ENCODE measurements around the gene BRD4.

BRD4 gene

DNA sequence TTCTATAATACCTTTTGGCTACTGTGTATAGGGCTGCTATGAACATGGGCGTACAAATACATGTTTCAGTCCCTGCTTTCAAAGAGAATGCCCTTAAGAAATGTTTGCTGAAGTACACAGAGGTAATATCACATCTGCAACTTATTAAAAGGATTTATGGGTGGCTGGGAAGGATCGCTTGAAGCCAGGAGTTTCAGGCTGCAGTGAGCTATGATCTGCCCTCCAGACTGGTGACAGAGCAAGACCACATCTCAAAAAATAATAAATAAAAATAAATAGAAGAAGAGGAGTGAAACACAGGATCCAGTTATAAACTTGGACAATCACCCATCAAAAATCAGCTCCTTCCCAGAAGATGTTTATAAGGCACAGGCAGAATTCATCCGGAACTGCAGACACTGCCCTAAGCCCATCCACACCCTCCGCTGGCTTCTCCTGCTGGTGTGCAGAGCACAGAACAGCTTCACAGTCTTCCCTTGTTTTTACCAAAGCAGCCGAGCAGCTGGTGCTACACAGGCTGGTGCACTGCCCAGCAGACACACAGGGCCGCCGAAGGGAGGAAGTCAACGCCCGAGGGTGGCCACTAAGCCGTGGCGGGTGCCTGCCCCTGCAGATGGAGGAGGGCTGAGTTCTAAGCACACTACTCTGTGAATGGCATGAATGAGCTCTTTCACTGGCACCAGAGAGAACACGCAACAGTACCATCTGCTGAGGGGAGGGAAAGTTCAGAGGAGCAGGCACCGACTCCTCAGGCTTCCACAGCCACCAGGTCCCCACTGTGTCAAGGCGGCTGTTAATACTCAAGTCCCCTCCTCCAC lies 44.0 kb downstream of the BRD4 start:
- H3K9me3 ChIP-seq (ENCODE audit: severe bottlenecking), result no peaks in the 10 kb centered on the region
- H3K27me3 ChIP-seq (ENCODE audit: insufficient read depth, low read depth, severe bottlenecking), result no peaks in the 10 kb centered on the region
- peak; percentile 75 for DNase-seq
- H3K27ac ChIP-seq, result peak overlapping the region; percentile 81
- peaks cover 3% of the 10 kb centered on the region; the same call in 1 of the 2 replicates for H3K36me3 ChIP-seq
- H3K4me3 ChIP-seq (ENCODE audit: low read depth, low read length), result peak overlapping the region; percentile 1; the same call in 1 of the 2 replicates
- TF ChIP-seq, protein P1, sequence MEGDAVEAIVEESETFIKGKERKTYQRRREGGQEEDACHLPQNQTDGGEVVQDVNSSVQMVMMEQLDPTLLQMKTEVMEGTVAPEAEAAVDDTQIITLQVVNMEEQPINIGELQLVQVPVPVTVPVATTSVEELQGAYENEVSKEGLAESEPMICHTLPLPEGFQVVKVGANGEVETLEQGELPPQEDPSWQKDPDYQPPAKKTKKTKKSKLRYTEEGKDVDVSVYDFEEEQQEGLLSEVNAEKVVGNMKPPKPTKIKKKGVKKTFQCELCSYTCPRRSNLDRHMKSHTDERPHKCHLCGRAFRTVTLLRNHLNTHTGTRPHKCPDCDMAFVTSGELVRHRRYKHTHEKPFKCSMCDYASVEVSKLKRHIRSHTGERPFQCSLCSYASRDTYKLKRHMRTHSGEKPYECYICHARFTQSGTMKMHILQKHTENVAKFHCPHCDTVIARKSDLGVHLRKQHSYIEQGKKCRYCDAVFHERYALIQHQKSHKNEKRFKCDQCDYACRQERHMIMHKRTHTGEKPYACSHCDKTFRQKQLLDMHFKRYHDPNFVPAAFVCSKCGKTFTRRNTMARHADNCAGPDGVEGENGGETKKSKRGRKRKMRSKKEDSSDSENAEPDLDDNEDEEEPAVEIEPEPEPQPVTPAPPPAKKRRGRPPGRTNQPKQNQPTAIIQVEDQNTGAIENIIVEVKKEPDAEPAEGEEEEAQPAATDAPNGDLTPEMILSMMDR (IDR thresholded peaks at IDR 0.05; ENCODE audit: low read depth, low read length), result no peak

DNA sequence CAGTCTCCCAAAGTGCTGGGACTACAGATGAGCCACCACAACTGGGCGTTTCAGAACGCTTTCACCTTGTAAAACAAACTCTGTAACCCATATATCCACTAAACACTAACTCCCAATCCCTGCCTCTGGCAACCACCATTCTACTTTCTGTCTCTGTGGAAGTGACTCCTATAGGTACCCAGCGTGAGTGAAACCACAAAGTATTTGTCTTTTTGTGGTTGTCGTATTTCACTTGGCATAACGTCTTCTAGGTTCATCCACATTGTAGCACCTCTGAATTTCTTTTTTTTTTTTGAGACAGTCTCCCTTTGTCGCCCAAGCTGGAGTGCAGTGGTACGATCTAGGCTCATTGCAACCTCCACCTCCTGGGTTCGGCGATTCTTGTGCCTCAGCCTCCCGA lies 44.8 kb downstream of the BRD4 start:
- no peak for DNase-seq
- H3K9me3 ChIP-seq (ENCODE audit: severe bottlenecking), result no peaks in the 10 kb centered on the region
- TF ChIP-seq, protein P1 (IDR thresholded peaks at IDR 0.05; ENCODE audit: low read depth, low read length), result no peak
- H3K27me3 ChIP-seq (ENCODE audit: insufficient read depth, low read depth, severe bottlenecking), result no peaks in the 10 kb centered on the region
- H3K4me3 ChIP-seq (ENCODE audit: low read depth, low read length), result no peak overlapping the region
- peak overlapping the region; percentile 81 for H3K27ac ChIP-seq
- H3K36me3 ChIP-seq, result peaks cover 3% of the 10 kb centered on the region; the same call in 1 of the 2 replicates

DNA sequence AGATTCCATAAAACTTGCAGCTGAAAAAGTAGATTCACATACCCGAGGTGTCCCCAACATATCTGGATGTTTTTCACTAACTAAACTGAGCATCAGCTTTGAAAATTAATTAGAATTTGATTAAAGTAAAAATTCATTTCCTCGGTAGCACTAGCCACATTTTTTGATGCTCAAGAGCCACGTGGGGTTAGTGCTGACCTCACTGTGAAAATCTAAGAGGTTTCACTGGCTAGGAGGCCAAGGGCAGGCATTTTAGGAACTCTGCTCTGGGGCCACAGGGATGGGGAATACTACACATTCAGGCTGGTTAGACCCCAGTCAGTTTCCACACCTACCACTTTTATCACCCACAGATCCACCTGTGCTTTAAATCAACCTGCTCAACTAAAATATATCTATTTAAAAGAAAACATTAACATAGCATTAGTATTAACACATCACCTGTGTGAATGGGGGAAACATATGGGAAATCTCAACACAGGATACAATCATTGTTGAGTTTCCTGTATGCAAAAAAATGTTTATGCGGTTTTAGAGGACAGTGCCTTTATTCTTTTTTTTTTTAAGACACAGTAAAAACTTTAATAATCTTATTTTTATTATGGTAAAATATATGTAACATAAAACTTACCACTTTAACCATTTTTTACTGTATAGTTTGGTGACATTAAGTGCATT lies 45.5 kb downstream of the BRD4 start:
- Histone ChIP-seq H3K27ac (no peak overlapping the region), H3K4me3 (ENCODE audit: low read depth, low read length) (no peak overlapping the region)
- TF ChIP-seq, protein P1 (IDR thresholded peaks at IDR 0.05; ENCODE audit: low read depth, low read length), result no peak

DNA sequence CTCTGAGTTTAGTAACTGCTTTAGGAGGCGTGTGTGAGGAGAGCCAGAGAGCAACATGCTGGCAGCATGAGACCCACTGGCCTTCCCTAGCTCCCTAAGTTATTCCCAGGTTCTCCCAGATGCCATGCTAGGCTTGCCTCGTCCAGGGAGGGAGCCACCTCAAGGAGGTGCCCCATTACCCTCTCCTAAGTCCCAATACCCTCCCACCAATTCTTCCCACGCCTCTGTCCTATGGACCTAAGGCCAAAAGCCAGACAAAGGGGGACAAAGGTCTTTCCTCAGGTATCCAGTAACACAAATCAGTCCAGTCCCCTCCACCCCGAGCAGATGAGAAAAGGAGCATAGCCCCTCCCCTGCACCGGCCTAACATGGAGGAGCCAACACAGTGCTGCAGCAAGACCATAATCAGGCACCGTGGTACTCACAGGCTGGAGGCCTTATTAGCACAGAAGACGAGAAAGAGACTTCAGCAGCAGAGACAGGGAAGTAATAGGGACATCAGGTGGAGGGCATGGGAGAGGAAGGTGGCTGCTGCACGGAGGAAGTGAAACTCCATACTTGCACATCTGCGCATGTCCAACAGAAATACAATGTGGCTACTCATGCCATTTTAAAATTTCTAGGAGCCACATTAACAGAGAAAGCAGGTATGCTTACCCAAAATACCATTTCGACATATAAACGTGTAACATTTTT lies 46.3 kb downstream of the BRD4 start:
- Histone ChIP-seq H3K9me3 (ENCODE audit: severe bottlenecking) (no peaks in the 10 kb centered on the region), H3K27me3 (ENCODE audit: insufficient read depth, low read depth, severe bottlenecking) (no peaks in the 10 kb centered on the region), H3K36me3 (peaks cover 3% of the 10 kb centered on the region; the same call in 1 of the 2 replicates), H3K27ac (no peak overlapping the region), H3K4me3 (ENCODE audit: low read depth, low read length) (no peak overlapping the region)
- no peak for DNase-seq
- TF ChIP-seq, protein P1 (IDR thresholded peaks at IDR 0.05; ENCODE audit: low read depth, low read length), result no peak

More for the DNA sequence above, 45.5 kb downstream of the BRD4 start:
- Histone ChIP-seq H3K27me3 (ENCODE audit: insufficient read depth, low read depth, severe bottlenecking) (no peaks in the 10 kb centered on the region), H3K9me3 (ENCODE audit: severe bottlenecking) (no peaks in the 10 kb centered on the region), H3K36me3 (peaks cover 3% of the 10 kb centered on the region; the same call in 1 of the 2 replicates)
- DNase-seq, result no peak

DNA sequence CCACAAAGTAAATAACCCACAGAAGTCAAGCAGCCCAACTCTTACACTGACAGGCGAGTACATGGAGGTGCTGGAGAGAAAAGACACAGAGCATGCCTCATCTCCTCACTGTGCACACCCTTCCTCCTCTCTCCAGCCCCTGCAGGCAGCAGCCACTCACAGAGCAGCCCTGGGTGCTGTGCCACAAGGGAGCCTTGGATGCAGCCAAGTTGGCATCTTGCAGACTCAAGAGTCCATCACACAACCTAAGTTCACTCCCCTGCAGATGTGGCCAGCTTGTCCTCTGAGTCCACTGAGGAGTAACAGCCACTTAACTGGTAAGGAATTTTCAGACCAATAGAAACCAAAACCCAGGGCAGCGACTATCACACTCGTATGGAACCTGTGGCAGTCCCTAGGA lies 47.4 kb downstream of the BRD4 start:
- Histone ChIP-seq H3K4me3 (ENCODE audit: low read depth, low read length) (no peak overlapping the region), H3K9me3 (ENCODE audit: severe bottlenecking) (no peaks in the 10 kb centered on the region), H3K27me3 (ENCODE audit: insufficient read depth, low read depth, severe bottlenecking) (no peaks in the 10 kb centered on the region), H3K36me3 (peaks cover 3% of the 10 kb centered on the region; the same call in 1 of the 2 replicates), H3K27ac (no peak overlapping the region)
- TF ChIP-seq, protein P1 (IDR thresholded peaks at IDR 0.05; ENCODE audit: low read depth, low read length), result no peak
- DNase-seq, result no peak

All from WERI-Rb-1 (cell line).